Parathyroid adenoma (tissue), 2 donors: ENCODE measurements around the gene NSUN2.

Experiments used
- H2AFZ ChIP-seq: fragments of 300-600 bp; sonication (generic); one replicate; pipeline ENCODE4 v1.7.0; 2017; ENCODE audit warnings: antibody characterized with exemption, mild to moderate bottlenecking
- H3K27ac ChIP-seq: fragments of 300-600 bp; sonication (generic); one replicate; pipeline ENCODE4 v1.7.0; 2017
- H3K27me3 ChIP-seq: fragments of 300-600 bp; sonication (generic); one replicate; pipeline ENCODE4 v1.7.0; 2017; ENCODE audit warnings: low read length; ENCODE audit not compliant: control insufficient read depth, insufficient read depth
- H3K36me3 ChIP-seq: fragments of 300-600 bp; sonication (generic); one replicate; pipeline ENCODE4 v1.7.0; 2017; ENCODE audit warnings: low read length; ENCODE audit not compliant: control insufficient read depth, insufficient read depth
- H3K4me1 ChIP-seq: fragments of 300-600 bp; sonication (generic); one replicate; pipeline ENCODE4 v1.7.0; 2017; ENCODE audit warnings: control low read depth
- H3K4me2 ChIP-seq: fragments of 300-600 bp; sonication (generic); one replicate; pipeline ENCODE4 v1.7.0; 2017; ENCODE audit warnings: low read length
- H3K4me3 ChIP-seq: fragments of 300-600 bp; sonication (generic); one replicate; pipeline ENCODE4 v1.7.0; 2017; ENCODE audit warnings: low read depth, low read length
- H3K79me2 ChIP-seq: fragments of 300-600 bp; sonication (generic); one replicate; pipeline ENCODE4 v1.7.0; 2017; ENCODE audit warnings: control low read depth
- H3K9ac ChIP-seq: fragments of 300-600 bp; sonication (generic); one replicate; pipeline ENCODE4 v1.7.0; 2017; ENCODE audit warnings: mild to moderate bottlenecking
- H3K9me3 ChIP-seq: fragments of 300-600 bp; sonication (generic); one replicate; pipeline ENCODE4 v1.7.0; 2017; ENCODE audit warnings: low read length; ENCODE audit not compliant: control insufficient read depth
- CTCF ChIP-seq: fragments of 300-600 bp; sonication (generic); IDR thresholded peaks from one replicate; pipeline ENCODE4 v1.7.0; 2017; ENCODE audit warnings: antibody characterized with exemption, mild to moderate bottlenecking
- donor health status: primary hyperparathyroidism.

Gene NSUN2

GRCh38 chr5:6623228-6623627 is 9.6 kb downstream of the NSUN2 start:
- no peak for TF ChIP-seq CTCF
- Histone ChIP-seq H3K9me3 (no peaks in the 10 kb centered on the region), H3K4me1 (no peaks in the 10 kb centered on the region), H2AFZ (no peak overlapping the region), H3K79me2 (peaks cover 31% of the 10 kb centered on the region), H3K27ac (no peak overlapping the region), H3K36me3 (no peaks in the 10 kb centered on the region), H3K4me2 (no peak overlapping the region), H3K27me3 (no peaks in the 10 kb centered on the region), H3K4me3 (no peak overlapping the region), H3K9ac (no peak overlapping the region)

- H3K27me3 ChIP-seq = no peaks in the 10 kb centered on the region
- H3K9ac ChIP-seq = no peak overlapping the region
- no peak for TF ChIP-seq CTCF
- no peak overlapping the region for H2AFZ ChIP-seq
- H3K36me3 ChIP-seq = no peaks in the 10 kb centered on the region
- H3K4me2 ChIP-seq = no peak overlapping the region
- H3K79me2 ChIP-seq = peaks cover 22% of the 10 kb centered on the region
- H3K9me3 ChIP-seq = no peaks in the 10 kb centered on the region
- H3K4me3 ChIP-seq = no peak overlapping the region
- no peak overlapping the region for H3K27ac ChIP-seq
- H3K4me1 ChIP-seq = no peaks in the 10 kb centered on the region
These were observed 16.2 kb downstream of the NSUN2 start for GRCh38 chr5:6616632-6617031.

GRCh38 chr5:6615034-6615815 is 17.6 kb downstream of the NSUN2 start:
- Histone ChIP-seq H3K9me3 (no peaks in the 10 kb centered on the region), H3K79me2 (peaks cover 17% of the 10 kb centered on the region), H3K9ac (no peak overlapping the region), H3K4me2 (no peak overlapping the region), H3K27ac (no peak overlapping the region), H3K27me3 (no peaks in the 10 kb centered on the region), H3K4me1 (no peaks in the 10 kb centered on the region), H3K4me3 (no peak overlapping the region), H2AFZ (no peak overlapping the region), H3K36me3 (no peaks in the 10 kb centered on the region)
- TF ChIP-seq CTCF = no peak

- no peak for TF ChIP-seq CTCF
- Histone ChIP-seq H3K4me3 (no peak overlapping the region), H3K4me1 (no peaks in the 10 kb centered on the region), H3K27ac (no peak overlapping the region), H2AFZ (no peak overlapping the region), H3K4me2 (no peak overlapping the region), H3K36me3 (no peaks in the 10 kb centered on the region), H3K79me2 (peaks cover 9% of the 10 kb centered on the region), H3K27me3 (no peaks in the 10 kb centered on the region), H3K9me3 (no peaks in the 10 kb centered on the region), H3K9ac (no peak overlapping the region)
These were observed 21.2 kb downstream of the NSUN2 start for GRCh38 chr5:6611334-6612256.
